Measurements from ENCODE around the gene TFCP2.
"Not testable (repeated sequence)": the region's sequence is repeated elsewhere in the genome, so short reads cannot be mapped to it uniquely, and the experiment has no call there.

DNA sequence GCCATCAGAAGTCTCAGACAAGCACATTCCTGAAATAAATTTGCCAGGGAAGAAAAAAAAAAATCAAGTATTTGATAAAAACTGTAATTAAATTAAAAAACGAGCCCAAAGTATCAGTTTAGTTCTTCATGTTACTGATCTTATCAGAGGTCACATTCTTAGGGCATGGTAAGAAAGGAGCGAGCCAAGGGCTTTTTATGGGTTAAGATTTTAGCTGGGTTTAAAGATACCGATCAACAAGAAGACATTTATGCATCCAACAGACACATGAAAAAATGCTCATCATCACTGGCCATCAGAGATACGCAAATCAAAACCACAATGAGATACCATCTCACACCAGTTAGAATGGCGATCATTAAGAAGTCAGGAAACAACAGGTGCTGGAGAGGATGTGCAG lies 94.6 kb downstream of the TFCP2 start:
- TF ChIP-seq, protein P1, sequence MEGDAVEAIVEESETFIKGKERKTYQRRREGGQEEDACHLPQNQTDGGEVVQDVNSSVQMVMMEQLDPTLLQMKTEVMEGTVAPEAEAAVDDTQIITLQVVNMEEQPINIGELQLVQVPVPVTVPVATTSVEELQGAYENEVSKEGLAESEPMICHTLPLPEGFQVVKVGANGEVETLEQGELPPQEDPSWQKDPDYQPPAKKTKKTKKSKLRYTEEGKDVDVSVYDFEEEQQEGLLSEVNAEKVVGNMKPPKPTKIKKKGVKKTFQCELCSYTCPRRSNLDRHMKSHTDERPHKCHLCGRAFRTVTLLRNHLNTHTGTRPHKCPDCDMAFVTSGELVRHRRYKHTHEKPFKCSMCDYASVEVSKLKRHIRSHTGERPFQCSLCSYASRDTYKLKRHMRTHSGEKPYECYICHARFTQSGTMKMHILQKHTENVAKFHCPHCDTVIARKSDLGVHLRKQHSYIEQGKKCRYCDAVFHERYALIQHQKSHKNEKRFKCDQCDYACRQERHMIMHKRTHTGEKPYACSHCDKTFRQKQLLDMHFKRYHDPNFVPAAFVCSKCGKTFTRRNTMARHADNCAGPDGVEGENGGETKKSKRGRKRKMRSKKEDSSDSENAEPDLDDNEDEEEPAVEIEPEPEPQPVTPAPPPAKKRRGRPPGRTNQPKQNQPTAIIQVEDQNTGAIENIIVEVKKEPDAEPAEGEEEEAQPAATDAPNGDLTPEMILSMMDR (IDR thresholded peaks at IDR 0.05), result not testable (repeated sequence)
- not testable (repeated sequence) for TF ChIP-seq POLR2A (IDR thresholded peaks at IDR 0.05)
